Stimulated activated CD8-positive, alpha-beta memory T cell treated with anti-CD3 and anti-CD28 coated beads, Interleukin-15, amount 100 ng/mL, for 48 hours (primary cell): ENCODE data around the gene LZTS3.
"Not testable (repeated sequence)": the region's sequence is repeated elsewhere in the genome, so short reads cannot be mapped to it uniquely, and the experiment has no call there.

ENCODE experiments used
- DNase-seq, 2 donors: peaks; one replicate each; pipeline ENCODE4 v3.0.0-alpha.2; 2020; ENCODE audit warnings: low read depth in 2 of 2

LZTS3 gene

GRCh38 chr20:3192226-3193015 lies 19.1 kb upstream of the LZTS3 start:
- DNase-seq: no peak

GRCh38 chr20:3190681-3191111 lies 17.3 kb upstream of the LZTS3 start:
- no peak for DNase-seq

GRCh38 chr20:3189561-3190131 lies 16.3 kb upstream of the LZTS3 start:
- no peak for DNase-seq

- no peak for DNase-seq
These were observed 15.6 kb upstream of the LZTS3 start for GRCh38 chr20:3188823-3189413.

- not testable (repeated sequence) for DNase-seq
These were observed 14.5 kb upstream of the LZTS3 start for GRCh38 chr20:3187861-3188260.

- DNase-seq: no peak
These were observed 10.7 kb upstream of the LZTS3 start for GRCh38 chr20:3183896-3184612.

- not testable (repeated sequence) for DNase-seq
These were observed 9.1 kb upstream of the LZTS3 start for GRCh38 chr20:3182429-3182828.

- no peak for DNase-seq
These were observed 7.9 kb upstream of the LZTS3 start for GRCh38 chr20:3181270-3181669.

- DNase-seq: no peak
These were observed 7.0 kb upstream of the LZTS3 start for GRCh38 chr20:3180319-3180718.

- DNase-seq: no peak
These were observed 4.6 kb upstream of the LZTS3 start for GRCh38 chr20:3177746-3178485.

GRCh38 chr20:3175270-3175669 lies 1.9 kb upstream of the LZTS3 start:
- DNase-seq: no peak

GRCh38 chr20:3174442-3175261 lies 1.3 kb upstream of the LZTS3 start:
- no peak for DNase-seq

- DNase-seq: peak; percentile 82 to 85
These were observed 477 bp upstream of the LZTS3 start for GRCh38 chr20:3173610-3174441.

- no peak for DNase-seq
These were observed 1.0 kb downstream of the LZTS3 start for GRCh38 chr20:3172126-3172932.

- no peak for DNase-seq
These were observed 1.8 kb downstream of the LZTS3 start for GRCh38 chr20:3171391-3172125.

- DNase-seq: no peak
These were observed 4.3 kb downstream of the LZTS3 start for GRCh38 chr20:3168829-3169590.

- no peak for DNase-seq
These were observed 5.1 kb downstream of the LZTS3 start for GRCh38 chr20:3168079-3168828.
